IPS-20b (cell line): ENCODE data around the gene RNF212.

ENCODE experiments used
- H3K27ac ChIP-seq: one replicate; pipeline ENCODE4 v1.5.1; 2013; ENCODE audit warnings: low read length
- H3K27me3 ChIP-seq: 2 replicates; pipeline ENCODE4 v1.6.1; 2013; ENCODE audit warnings: mild to moderate bottlenecking, low read length, inconsistent platforms; ENCODE audit not compliant: insufficient read depth
- H3K36me3 ChIP-seq: 2 replicates; pipeline ENCODE4 v1.6.1; 2013; ENCODE audit warnings: low read depth, mild to moderate bottlenecking, inconsistent platforms, low read length, moderate library complexity; ENCODE audit not compliant: insufficient read depth
- H3K4me1 ChIP-seq: 2 replicates; pipeline ENCODE4 v1.6.1; 2013; ENCODE audit warnings: mild to moderate bottlenecking, control low read depth, inconsistent platforms, low read length, moderate library complexity; ENCODE audit not compliant: insufficient read depth
- H3K4me3 ChIP-seq: 2 replicates; pipeline ENCODE4 v1.5.1; 2013; ENCODE audit warnings: mild to moderate bottlenecking, low read length, inconsistent platforms
- H3K9ac ChIP-seq: 2 replicates; pipeline ENCODE4 v1.6.1; 2013; ENCODE audit warnings: low read depth, mild to moderate bottlenecking, inconsistent platforms, low read length, moderate library complexity
- H3K9me3 ChIP-seq: 2 replicates; pipeline ENCODE4 v1.6.1; 2013; ENCODE audit warnings: mild to moderate bottlenecking, low read depth, low read length, inconsistent platforms; ENCODE audit not compliant: insufficient read depth

RNF212 gene

GRCh38 chr4:1085404-1085799 is 28.0 kb downstream of the RNF212 start:
- Histone ChIP-seq H3K27ac (no peak overlapping the region), H3K4me1 (no peaks in the 10 kb centered on the region), H3K9me3 (no peaks in the 10 kb centered on the region; the same call in 1 of the 2 replicates), H3K36me3 (no peaks in the 10 kb centered on the region), H3K9ac (no peak overlapping the region), H3K4me3 (no peak overlapping the region), H3K27me3 (no peaks in the 10 kb centered on the region)

GRCh38 chr4:1084796-1085403 is 28.5 kb downstream of the RNF212 start:
- Histone ChIP-seq H3K27me3 (peaks cover 4% of the 10 kb centered on the region; the same call in 1 of the 2 replicates), H3K9ac (no peak overlapping the region), H3K4me3 (no peak overlapping the region), H3K36me3 (no peaks in the 10 kb centered on the region), H3K4me1 (no peaks in the 10 kb centered on the region), H3K9me3 (no peaks in the 10 kb centered on the region; the same call in 1 of the 2 replicates), H3K27ac (no peak overlapping the region)

- peaks cover 9% of the 10 kb centered on the region; the same call in 1 of the 2 replicates for H3K27me3 ChIP-seq
- no peaks in the 10 kb centered on the region for H3K36me3 ChIP-seq
- no peak overlapping the region for H3K27ac ChIP-seq
- H3K4me3 ChIP-seq, result no peak overlapping the region
- H3K9me3 ChIP-seq, result no peaks in the 10 kb centered on the region; the same call in 1 of the 2 replicates
- H3K4me1 ChIP-seq, result no peaks in the 10 kb centered on the region
- H3K9ac ChIP-seq, result no peak overlapping the region
Observed at GRCh38 chr4:1084394-1084793, 29.0 kb downstream of the RNF212 start.

GRCh38 chr4:1082215-1083182 is 30.9 kb downstream of the RNF212 start:
- H3K9ac ChIP-seq, result no peak overlapping the region
- no peaks in the 10 kb centered on the region for H3K36me3 ChIP-seq
- no peak overlapping the region for H3K27ac ChIP-seq
- H3K9me3 ChIP-seq, result no peaks in the 10 kb centered on the region
- no peak overlapping the region for H3K4me3 ChIP-seq
- H3K4me1 ChIP-seq, result no peaks in the 10 kb centered on the region
- H3K27me3 ChIP-seq, result peaks cover 9% of the 10 kb centered on the region; the same call in 1 of the 2 replicates

GRCh38 chr4:1081689-1082040 is 31.7 kb downstream of the RNF212 start:
- Histone ChIP-seq H3K9me3 (no peaks in the 10 kb centered on the region), H3K4me3 (no peak overlapping the region), H3K27me3 (peaks cover 9% of the 10 kb centered on the region; the same call in 1 of the 2 replicates), H3K27ac (no peak overlapping the region), H3K9ac (no peak overlapping the region), H3K36me3 (no peaks in the 10 kb centered on the region), H3K4me1 (no peaks in the 10 kb centered on the region)

- Histone ChIP-seq H3K9ac (no peak overlapping the region), H3K4me1 (no peaks in the 10 kb centered on the region), H3K36me3 (no peaks in the 10 kb centered on the region), H3K27ac (no peak overlapping the region), H3K9me3 (no peaks in the 10 kb centered on the region), H3K27me3 (peaks cover 9% of the 10 kb centered on the region; the same call in 1 of the 2 replicates), H3K4me3 (no peak overlapping the region)
Observed at GRCh38 chr4:1080961-1081688, 32.2 kb downstream of the RNF212 start.

- Histone ChIP-seq H3K9ac (no peak overlapping the region), H3K36me3 (no peaks in the 10 kb centered on the region), H3K9me3 (no peaks in the 10 kb centered on the region), H3K27ac (no peak overlapping the region), H3K4me1 (no peaks in the 10 kb centered on the region), H3K27me3 (peaks cover 9% of the 10 kb centered on the region; the same call in 1 of the 2 replicates), H3K4me3 (no peak overlapping the region)
Observed at GRCh38 chr4:1080432-1080831, 32.9 kb downstream of the RNF212 start.

- H3K27me3 ChIP-seq, result peaks cover 13% of the 10 kb centered on the region; the same call in 1 of the 2 replicates
- no peaks in the 10 kb centered on the region for H3K36me3 ChIP-seq
- no peak overlapping the region for H3K4me3 ChIP-seq
- H3K27ac ChIP-seq, result no peak overlapping the region
- no peaks in the 10 kb centered on the region for H3K9me3 ChIP-seq
- H3K9ac ChIP-seq, result no peak overlapping the region
- H3K4me1 ChIP-seq, result no peaks in the 10 kb centered on the region
Observed at GRCh38 chr4:1079711-1080265, 33.6 kb downstream of the RNF212 start.

- H3K36me3 ChIP-seq, result no peaks in the 10 kb centered on the region
- peaks cover 17% of the 10 kb centered on the region; the same call in 1 of the 2 replicates for H3K27me3 ChIP-seq
- no peaks in the 10 kb centered on the region for H3K4me1 ChIP-seq
- H3K9ac ChIP-seq, result no peak overlapping the region
- H3K4me3 ChIP-seq, result no peak overlapping the region
- no peak overlapping the region for H3K27ac ChIP-seq
- no peaks in the 10 kb centered on the region for H3K9me3 ChIP-seq
Observed at GRCh38 chr4:1078490-1078889, 34.9 kb downstream of the RNF212 start.

GRCh38 chr4:1077711-1078477 is 35.5 kb downstream of the RNF212 start:
- Histone ChIP-seq H3K27me3 (peaks cover 17% of the 10 kb centered on the region; the same call in 1 of the 2 replicates), H3K4me1 (no peaks in the 10 kb centered on the region), H3K27ac (no peak overlapping the region), H3K9me3 (no peaks in the 10 kb centered on the region), H3K36me3 (no peaks in the 10 kb centered on the region), H3K4me3 (no peak overlapping the region), H3K9ac (no peak overlapping the region)
